ENCODE data around the gene TMA16.

DNA sequence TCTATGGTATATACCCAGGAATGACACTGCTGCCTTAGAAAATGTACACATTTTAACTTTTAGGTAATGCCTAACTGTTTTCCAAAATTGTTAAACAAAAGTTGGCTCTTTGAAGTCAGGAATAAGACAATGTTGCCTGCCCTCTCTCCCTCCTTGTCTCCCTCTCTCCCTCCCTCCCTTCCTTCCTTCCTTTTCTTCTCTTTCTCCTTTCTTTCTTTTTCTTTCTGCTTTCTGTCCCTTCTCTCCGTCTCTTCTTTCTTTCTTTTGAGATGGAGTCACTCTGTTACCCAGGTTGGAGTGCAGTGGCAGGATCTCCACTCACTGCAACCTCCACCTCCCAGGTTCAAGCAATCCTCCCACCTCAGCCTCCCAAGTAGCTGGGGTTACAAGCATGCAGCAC, 4.6 kb upstream of the TMA16 start:
- TF ChIP-seq, protein P1, sequence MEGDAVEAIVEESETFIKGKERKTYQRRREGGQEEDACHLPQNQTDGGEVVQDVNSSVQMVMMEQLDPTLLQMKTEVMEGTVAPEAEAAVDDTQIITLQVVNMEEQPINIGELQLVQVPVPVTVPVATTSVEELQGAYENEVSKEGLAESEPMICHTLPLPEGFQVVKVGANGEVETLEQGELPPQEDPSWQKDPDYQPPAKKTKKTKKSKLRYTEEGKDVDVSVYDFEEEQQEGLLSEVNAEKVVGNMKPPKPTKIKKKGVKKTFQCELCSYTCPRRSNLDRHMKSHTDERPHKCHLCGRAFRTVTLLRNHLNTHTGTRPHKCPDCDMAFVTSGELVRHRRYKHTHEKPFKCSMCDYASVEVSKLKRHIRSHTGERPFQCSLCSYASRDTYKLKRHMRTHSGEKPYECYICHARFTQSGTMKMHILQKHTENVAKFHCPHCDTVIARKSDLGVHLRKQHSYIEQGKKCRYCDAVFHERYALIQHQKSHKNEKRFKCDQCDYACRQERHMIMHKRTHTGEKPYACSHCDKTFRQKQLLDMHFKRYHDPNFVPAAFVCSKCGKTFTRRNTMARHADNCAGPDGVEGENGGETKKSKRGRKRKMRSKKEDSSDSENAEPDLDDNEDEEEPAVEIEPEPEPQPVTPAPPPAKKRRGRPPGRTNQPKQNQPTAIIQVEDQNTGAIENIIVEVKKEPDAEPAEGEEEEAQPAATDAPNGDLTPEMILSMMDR (IDR thresholded peaks at IDR 0.05), result no peak
- TF ChIP-seq POLR2AphosphoS5 (IDR thresholded peaks at IDR 0.05), result no peak
